Kidney epithelial cell (primary cell): ENCODE measurements around the gene SLC5A10. TPM values are rescaled to one million over a fixed set of nuclear protein-coding genes. Genes with fewer than 3 reads are reported as not detected.

Experiments
- DNase-seq: peaks from one replicate; pipeline ENCODE4 v3.0.0-alpha.2; 2010; ENCODE audit warnings: low read depth
- H3K27me3 ChIP-seq: 2 replicates; pipeline ENCODE4 v1.6.0; 2011; ENCODE audit warnings: low read length; ENCODE audit not compliant: control insufficient read depth, insufficient read depth
- H3K36me3 ChIP-seq: 2 replicates; pipeline ENCODE4 v1.5.1; 2011; ENCODE audit warnings: low read length; ENCODE audit not compliant: control insufficient read depth, insufficient read depth
- H3K4me3 ChIP-seq: 2 replicates; pipeline ENCODE4 v1.5.1; 2011; ENCODE audit warnings: low read depth, mild to moderate bottlenecking, control low read depth, low read length
- CTCF ChIP-seq: IDR thresholded peaks from 2 replicates; pipeline ENCODE4 v1.5.1; 2011; ENCODE audit warnings: mild to moderate bottlenecking, moderate library complexity, low read length, control low read depth, inconsistent platforms; ENCODE audit not compliant: insufficient read depth, poor library complexity, severe bottlenecking
- total RNA-seq: library from RNA; depleted of rRNA; stranded (reverse); fragments of >200 nt; gene quantifications from 2 replicates; pipeline ENCODE4 v1.2.3, GENCODE V29; 2015

The SLC5A10 gene
- total RNA-seq, 1 donor from 2014 or later, result not detected

- DNase-seq, result no peak
These were observed 17.3 kb downstream of the SLC5A10 start for GRCh38 chr17:18968945-18969887.

GRCh38 chr17:18970582-18971480 lies 18.9 kb downstream of the SLC5A10 start:
- DNase-seq, result no peak
- TF ChIP-seq CTCF, result no peak
- H3K27me3 ChIP-seq, result no peaks in the 10 kb centered on the region
- H3K36me3 ChIP-seq, result peaks cover 2% of the 10 kb centered on the region
- H3K4me3 ChIP-seq, result no peak overlapping the region

More at GRCh38 chr17:18968945-18969887, 17.3 kb downstream of the SLC5A10 start:
- no peak overlapping the region for H3K4me3 ChIP-seq
- H3K27me3 ChIP-seq, result no peaks in the 10 kb centered on the region
- H3K36me3 ChIP-seq, result peaks cover 2% of the 10 kb centered on the region
- TF ChIP-seq CTCF, result no peak

GRCh38 chr17:18971801-18972200 lies 19.8 kb downstream of the SLC5A10 start:
- Histone ChIP-seq H3K27me3 (no peaks in the 10 kb centered on the region), H3K36me3 (peaks cover 2% of the 10 kb centered on the region)
- no peak for TF ChIP-seq CTCF

GRCh38 chr17:18974407-18975149 lies 22.6 kb downstream of the SLC5A10 start:
- H3K4me3 ChIP-seq, result no peak overlapping the region
- peaks cover 4% of the 10 kb centered on the region for H3K36me3 ChIP-seq
- no peak for TF ChIP-seq CTCF
- H3K27me3 ChIP-seq, result no peaks in the 10 kb centered on the region
- DNase-seq, result no peak

More at GRCh38 chr17:18971801-18972200, 19.8 kb downstream of the SLC5A10 start:
- no peak overlapping the region for H3K4me3 ChIP-seq
- DNase-seq, result no peak

GRCh38 chr17:18975597-18975996 lies 23.6 kb downstream of the SLC5A10 start:
- no peak for DNase-seq
- Histone ChIP-seq H3K36me3 (peaks cover 4% of the 10 kb centered on the region), H3K4me3 (no peak overlapping the region), H3K27me3 (no peaks in the 10 kb centered on the region)
- no peak for TF ChIP-seq CTCF
